ENCODE results near the gene CFAP210.

The CFAP210 gene

GRCh38 chr2:169696381-169696780 is 2.2 kb upstream of the CFAP210 start:
- Histone ChIP-seq H3K4ac (ENCODE audit: low read depth, low read length) (no peak overlapping the region), H2AFZ (ENCODE audit: insufficient read depth, low read length, poor library complexity) (no peak overlapping the region), H2BK12ac (ENCODE audit: low read length) (no peak overlapping the region), H2AK5ac (ENCODE audit: low read length) (no peak overlapping the region), H3K4me2 (ENCODE audit: low read length) (no peak overlapping the region), H3K23ac (ENCODE audit: low read length) (no peak overlapping the region), H4K91ac (ENCODE audit: low read depth, low read length) (no peak overlapping the region), H3K4me1 (ENCODE audit: control insufficient read depth in 1 of 2, insufficient read depth in 2 of 2, low read length in 2 of 2) (peaks cover 0 to 8% of the 10 kb centered on the region in 2 experiments), H3K36me3 (ENCODE audit: control insufficient read depth in 1 of 2, insufficient read depth in 2 of 2, low read length in 2 of 2) (peaks cover 0 to 2% of the 10 kb centered on the region in 2 experiments), H3K9me3 (ENCODE audit: insufficient read depth, low read depth, low read length) (no peaks in the 10 kb centered on the region), H3K4me3 (ENCODE audit: low read depth, low read length) (no peak overlapping the region), H2BK120ac (ENCODE audit: insufficient read depth, low read length, poor library complexity) (no peak overlapping the region), H3K27me3 (ENCODE audit: insufficient read depth, low read length) (no peaks in the 10 kb centered on the region), H2BK5ac (ENCODE audit: low read depth, low read length, poor library complexity) (no peak overlapping the region), H4K12ac (ENCODE audit: low read depth, low read length) (no peak overlapping the region), H3K27ac (ENCODE audit: low read depth, low read length) (no peak overlapping the region), H3K79me2 (ENCODE audit: control insufficient read depth, insufficient read depth, low read length, poor library complexity) (peaks cover 3% of the 10 kb centered on the region), H3K79me1 (ENCODE audit: low read length) (peaks cover 4% of the 10 kb centered on the region), H4K8ac (ENCODE audit: low read depth, low read length) (no peak overlapping the region), H3K18ac (ENCODE audit: low read length) (no peak overlapping the region), H3K9ac (ENCODE audit: low read length) (no peak overlapping the region), H3K14ac (ENCODE audit: low read length) (no peak overlapping the region)
- DNase-seq: no peak

- Histone ChIP-seq H2BK120ac (ENCODE audit: insufficient read depth, low read length, poor library complexity) (no peak overlapping the region), H3K27me3 (ENCODE audit: insufficient read depth, low read length) (no peaks in the 10 kb centered on the region), H2BK5ac (ENCODE audit: low read depth, low read length, poor library complexity) (no peak overlapping the region), H3K9me3 (ENCODE audit: insufficient read depth, low read depth, low read length) (no peaks in the 10 kb centered on the region), H2BK12ac (ENCODE audit: low read length) (no peak overlapping the region), H3K4ac (ENCODE audit: low read depth, low read length) (no peak overlapping the region), H2AFZ (ENCODE audit: insufficient read depth, low read length, poor library complexity) (peak overlapping the region; percentile 97), H3K4me2 (ENCODE audit: low read length) (peak overlapping the region; percentile 90), H4K8ac (ENCODE audit: low read depth, low read length) (no peak overlapping the region), H3K9ac (ENCODE audit: low read length) (no peak overlapping the region), H3K4me3 (ENCODE audit: low read depth, low read length) (peak overlapping the region; percentile 88), H3K79me1 (ENCODE audit: low read length) (peaks cover 4% of the 10 kb centered on the region), H3K27ac (ENCODE audit: low read depth, low read length) (no peak overlapping the region), H4K12ac (ENCODE audit: low read depth, low read length) (no peak overlapping the region), H4K91ac (ENCODE audit: low read depth, low read length) (no peak overlapping the region), H3K4me1 (ENCODE audit: control insufficient read depth in 1 of 2, insufficient read depth in 2 of 2, low read length in 2 of 2) (peaks cover 0 to 8% of the 10 kb centered on the region in 2 experiments), H3K14ac (ENCODE audit: low read length) (no peak overlapping the region), H3K79me2 (ENCODE audit: control insufficient read depth, insufficient read depth, low read length, poor library complexity) (peaks cover 3% of the 10 kb centered on the region), H2AK5ac (ENCODE audit: low read length) (no peak overlapping the region), H3K23ac (ENCODE audit: low read length) (no peak overlapping the region), H3K18ac (ENCODE audit: low read length) (no peak overlapping the region), H3K36me3 (ENCODE audit: control insufficient read depth in 1 of 2, insufficient read depth in 2 of 2, low read length in 2 of 2) (peaks cover 0 to 2% of the 10 kb centered on the region in 2 experiments)
- no CpG with 5 or more reads among the region's 8 CpGs for WGBS (ENCODE audit: extremely low coverage, insufficient coverage, insufficient read length)
- DNase-seq: peak in 1 of 2 donors; percentile 64
These were observed 672 bp upstream of the CFAP210 start for GRCh38 chr2:169694894-169695260.

GRCh38 chr2:169693360-169693759 is 845 bp downstream of the CFAP210 start:
- Histone ChIP-seq H3K4ac (ENCODE audit: low read depth, low read length) (no peak overlapping the region), H3K4me2 (ENCODE audit: low read length) (no peak overlapping the region), H4K91ac (ENCODE audit: low read depth, low read length) (no peak overlapping the region), H3K4me1 (ENCODE audit: control insufficient read depth in 1 of 2, insufficient read depth in 2 of 2, low read length in 2 of 2) (peaks cover 0 to 8% of the 10 kb centered on the region in 2 experiments), H3K4me3 (ENCODE audit: low read depth, low read length) (no peak overlapping the region), H2BK120ac (ENCODE audit: insufficient read depth, low read length, poor library complexity) (no peak overlapping the region), H3K79me2 (ENCODE audit: control insufficient read depth, insufficient read depth, low read length, poor library complexity) (peaks cover 3% of the 10 kb centered on the region), H3K14ac (ENCODE audit: low read length) (no peak overlapping the region), H3K9me3 (ENCODE audit: insufficient read depth, low read depth, low read length) (no peaks in the 10 kb centered on the region), H2BK5ac (ENCODE audit: low read depth, low read length, poor library complexity) (no peak overlapping the region), H2AFZ (ENCODE audit: insufficient read depth, low read length, poor library complexity) (no peak overlapping the region), H3K9ac (ENCODE audit: low read length) (no peak overlapping the region), H3K18ac (ENCODE audit: low read length) (no peak overlapping the region), H3K36me3 (ENCODE audit: control insufficient read depth in 1 of 2, insufficient read depth in 2 of 2, low read length in 2 of 2) (no peaks in the 10 kb centered on the region), H4K8ac (ENCODE audit: low read depth, low read length) (no peak overlapping the region), H3K27me3 (ENCODE audit: insufficient read depth, low read length) (no peaks in the 10 kb centered on the region), H3K27ac (ENCODE audit: low read depth, low read length) (no peak overlapping the region), H2AK5ac (ENCODE audit: low read length) (no peak overlapping the region), H2BK12ac (ENCODE audit: low read length) (no peak overlapping the region), H3K79me1 (ENCODE audit: low read length) (peaks cover 4% of the 10 kb centered on the region), H3K23ac (ENCODE audit: low read length) (no peak overlapping the region), H4K12ac (ENCODE audit: low read depth, low read length) (no peak overlapping the region)
- DNase-seq: peak in 1 of 2 donors; percentile 26
- no CpG with 5 or more reads among the region's 4 CpGs for WGBS (ENCODE audit: extremely low coverage, insufficient coverage, insufficient read length)

GRCh38 chr2:169692718-169693117 is 1.5 kb downstream of the CFAP210 start:
- Histone ChIP-seq H3K4me3 (ENCODE audit: low read depth, low read length) (no peak overlapping the region), H2AFZ (ENCODE audit: insufficient read depth, low read length, poor library complexity) (no peak overlapping the region), H3K27ac (ENCODE audit: low read depth, low read length) (no peak overlapping the region), H3K4ac (ENCODE audit: low read depth, low read length) (no peak overlapping the region), H4K8ac (ENCODE audit: low read depth, low read length) (no peak overlapping the region), H3K79me1 (ENCODE audit: low read length) (peaks cover 4% of the 10 kb centered on the region), H3K9ac (ENCODE audit: low read length) (no peak overlapping the region), H2AK5ac (ENCODE audit: low read length) (no peak overlapping the region), H3K14ac (ENCODE audit: low read length) (no peak overlapping the region), H3K79me2 (ENCODE audit: control insufficient read depth, insufficient read depth, low read length, poor library complexity) (peaks cover 3% of the 10 kb centered on the region), H2BK120ac (ENCODE audit: insufficient read depth, low read length, poor library complexity) (no peak overlapping the region), H3K4me1 (ENCODE audit: control insufficient read depth in 1 of 2, insufficient read depth in 2 of 2, low read length in 2 of 2) (peaks cover 0 to 8% of the 10 kb centered on the region in 2 experiments), H3K4me2 (ENCODE audit: low read length) (no peak overlapping the region), H2BK12ac (ENCODE audit: low read length) (no peak overlapping the region), H2BK5ac (ENCODE audit: low read depth, low read length, poor library complexity) (no peak overlapping the region), H4K91ac (ENCODE audit: low read depth, low read length) (no peak overlapping the region), H3K23ac (ENCODE audit: low read length) (no peak overlapping the region), H3K36me3 (ENCODE audit: control insufficient read depth in 1 of 2, insufficient read depth in 2 of 2, low read length in 2 of 2) (no peaks in the 10 kb centered on the region), H4K12ac (ENCODE audit: low read depth, low read length) (no peak overlapping the region), H3K18ac (ENCODE audit: low read length) (no peak overlapping the region), H3K27me3 (ENCODE audit: insufficient read depth, low read length) (no peaks in the 10 kb centered on the region), H3K9me3 (ENCODE audit: insufficient read depth, low read depth, low read length) (no peaks in the 10 kb centered on the region)
- no peak for DNase-seq
- WGBS (ENCODE audit: extremely low coverage, insufficient coverage, insufficient read length): no CpG with 5 or more reads among the region's 3 CpGs
